Measurements from ENCODE around the gene EBF3. TPM values are rescaled to one million over a fixed set of nuclear protein-coding genes. Genes with fewer than 3 reads are reported as not detected.

Gene EBF3
- total RNA-seq, 2 experiments from 2014 or later = not detected

GRCh38 chr10:129808092-129808983 lies 155.7 kb downstream of the EBF3 start:
- no peak for DNase-seq
- no peak overlapping the region for H3K27ac ChIP-seq (ENCODE audit: low read depth in 1 of 2, low read length in 2 of 2)
- Mint-ChIP-seq H3K27ac (no peak overlapping the region), H3K36me3 (ENCODE audit: low read depth) (no peaks in the 10 kb centered on the region), H3K9me3 (peaks cover 4% of the 10 kb centered on the region), H3K4me1 (ENCODE audit: low read depth) (no peaks in the 10 kb centered on the region), H3K4me3 (no peak overlapping the region), H3K27me3 (peaks cover 3% of the 10 kb centered on the region)
- no peaks in the 10 kb centered on the region for H3K4me1 ChIP-seq (ENCODE audit: insufficient read depth, low read length)
- ATAC-seq (ENCODE audit: poor library complexity) = no peak
- no peaks in the 10 kb centered on the region for H3K36me3 ChIP-seq (ENCODE audit: insufficient read depth, low read length)
- H3K9me3 ChIP-seq (ENCODE audit: control insufficient read depth in 1 of 2, insufficient read depth in 1 of 2, low read length in 2 of 2) = peaks cover 9 to 45% of the 10 kb centered on the region in 2 experiments
- intact Hi-C loops (cut with DNase I, micrococcal nuclease) = no loop called here
- TF ChIP-seq CTCF (IDR thresholded peaks at IDR 0.05) = no peak
- H3K27me3 ChIP-seq (ENCODE audit: control insufficient read depth in 1 of 2, insufficient read depth in 2 of 2, low read length in 2 of 2) = no peaks in the 10 kb centered on the region
- ChIA-PET POLR2A (no interaction called here), CTCF (no interaction called here)
- no peak overlapping the region for H3K4me3 ChIP-seq (ENCODE audit: low read length)

- Histone ChIP-seq H3K9me3 (ENCODE audit: control insufficient read depth in 1 of 2, insufficient read depth in 1 of 2, low read length in 2 of 2) (peaks cover 14 to 53% of the 10 kb centered on the region in 2 experiments), H3K27me3 (ENCODE audit: control insufficient read depth in 1 of 2, insufficient read depth in 2 of 2, low read length in 2 of 2) (no peaks in the 10 kb centered on the region), H3K4me3 (ENCODE audit: low read length) (no peak overlapping the region), H3K27ac (ENCODE audit: low read depth in 1 of 2, low read length in 2 of 2) (no peak overlapping the region), H3K4me1 (ENCODE audit: insufficient read depth, low read length) (no peaks in the 10 kb centered on the region), H3K36me3 (ENCODE audit: insufficient read depth, low read length) (no peaks in the 10 kb centered on the region)
- Mint-ChIP-seq H3K9me3 (peaks cover 4% of the 10 kb centered on the region), H3K4me3 (no peak overlapping the region), H3K27me3 (no peaks in the 10 kb centered on the region), H3K27ac (no peak overlapping the region), H3K36me3 (ENCODE audit: low read depth) (no peaks in the 10 kb centered on the region), H3K4me1 (ENCODE audit: low read depth) (no peaks in the 10 kb centered on the region)
- DNase-seq (no peak), ATAC-seq (ENCODE audit: poor library complexity) (no peak)
- ChIA-PET POLR2A (no interaction called here), CTCF (no interaction called here)
- intact Hi-C loops (cut with DNase I, micrococcal nuclease) = no loop called here
- TF ChIP-seq CTCF (IDR thresholded peaks at IDR 0.05) = no peak
Observed at GRCh38 chr10:129807211-129807610, 156.9 kb downstream of the EBF3 start.

- Histone ChIP-seq H3K4me1 (ENCODE audit: insufficient read depth, low read length) (no peaks in the 10 kb centered on the region), H3K4me3 (ENCODE audit: low read length) (no peak overlapping the region), H3K27ac (ENCODE audit: low read depth in 1 of 2, low read length in 2 of 2) (no peak overlapping the region), H3K27me3 (ENCODE audit: control insufficient read depth in 1 of 2, insufficient read depth in 2 of 2, low read length in 2 of 2) (no peaks in the 10 kb centered on the region), H3K9me3 (ENCODE audit: control insufficient read depth in 1 of 2, insufficient read depth in 1 of 2, low read length in 2 of 2) (peaks cover 20 to 39% of the 10 kb centered on the region in 2 experiments), H3K36me3 (ENCODE audit: insufficient read depth, low read length) (no peaks in the 10 kb centered on the region)
- no peaks in the 10 kb centered on the region for H3K36me3 Mint-ChIP-seq (ENCODE audit: low read depth)
- no peak overlapping the region for H3K27ac Mint-ChIP-seq
- POLR2A ChIA-PET = no interaction called here
- no peak for TF ChIP-seq CTCF (IDR thresholded peaks at IDR 0.05)
- no peak for ATAC-seq (ENCODE audit: poor library complexity)
- H3K27me3 Mint-ChIP-seq = no peaks in the 10 kb centered on the region
- no peaks in the 10 kb centered on the region for H3K4me1 Mint-ChIP-seq (ENCODE audit: low read depth)
- no peak for DNase-seq
- CTCF ChIA-PET = no interaction called here
- H3K4me3 Mint-ChIP-seq = no peak overlapping the region
- intact Hi-C loops (cut with DNase I, micrococcal nuclease) = no loop called here
- H3K9me3 Mint-ChIP-seq = peaks cover 7% of the 10 kb centered on the region
Observed at GRCh38 chr10:129800796-129801340, 163.2 kb downstream of the EBF3 start.
